ENCODE data around the gene ABLIM3. TPM values are rescaled to one million over a fixed set of nuclear protein-coding genes. Genes with fewer than 3 reads are reported as not detected.

ABLIM3 gene
- polyA plus RNA-seq, 1 of the 3 experiments (the other 2 are of a cell fraction) = 5.9 TPM

DNA sequence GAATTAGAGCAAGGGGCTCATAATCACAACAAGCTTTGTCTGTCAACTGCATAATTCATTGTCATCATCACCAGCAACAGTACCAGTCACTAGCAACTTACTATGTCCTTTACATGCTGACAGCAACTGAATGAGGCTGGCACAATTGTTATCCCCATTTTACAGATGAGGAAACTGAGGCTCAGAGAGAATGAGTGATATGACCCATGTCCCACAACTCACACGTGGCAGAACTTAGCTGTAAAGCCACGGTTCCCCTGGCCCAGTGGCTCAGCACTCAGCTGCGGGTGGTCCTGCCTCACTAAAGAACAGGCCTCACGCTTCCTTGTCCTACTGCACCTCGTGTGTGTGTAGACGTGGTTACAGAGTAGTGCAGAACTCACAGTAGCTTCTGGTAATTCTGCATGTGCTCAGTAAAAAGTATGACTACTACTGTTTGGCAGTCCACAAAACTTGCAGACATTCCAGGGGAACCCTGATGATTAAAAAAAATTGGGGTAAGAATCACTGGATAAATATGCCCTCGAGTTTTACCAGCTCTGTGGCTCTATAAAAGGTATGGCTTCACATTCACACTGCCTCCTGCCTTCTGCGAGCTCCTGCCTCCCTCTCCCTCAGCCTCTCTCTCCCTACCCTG is 160.6 kb downstream of the ABLIM3 start:
- H3K4me2 ChIP-seq = no peak overlapping the region
- H3K9me2 ChIP-seq = no peaks in the 10 kb centered on the region
- H3K27me3 ChIP-seq (ENCODE audit: insufficient read depth) = no peaks in the 10 kb centered on the region
- peaks cover 0 to 12% of the 10 kb centered on the region in 2 experiments; a peak in 1 of 4 replicates for H3K4me1 ChIP-seq (ENCODE audit: control insufficient read depth in 1 of 2, insufficient read depth in 2 of 2, low read depth in 1 of 2, low read length in 1 of 2)
- ChIA-PET POLR2A (no interaction called here), CTCF (interaction anchor here (1.1 to 3.2 kb wide), 3 partner anchors 15 to 133 kb away, joined by 3 to 14 read pairs (median 3); no protein-coding TSS in a partner anchor)
- H3K36me3 ChIP-seq (replicated peaks in 1 of 2; ENCODE audit: control insufficient read depth in 1 of 2, insufficient read depth in 2 of 2, low read length in 1 of 2) = no peaks in the 10 kb centered on the region
- H3K27ac ChIP-seq (ENCODE audit: low read depth in 2 of 2, low read length in 1 of 2) = no peak overlapping the region
- no peaks in the 10 kb centered on the region for H3F3A ChIP-seq (replicated peaks; ENCODE audit: insufficient read depth)
- H3K4me3 ChIP-seq (ENCODE audit: low read depth in 2 of 2, low read length in 1 of 2) = no peak overlapping the region
- no peak overlapping the region for H3K9ac ChIP-seq
- no peak for DNase-seq
- WGBS (ENCODE audit: low lambda C conversion rate) = 73% methylated on average over 6 of the region's 8 CpGs
- H2AFZ ChIP-seq (ENCODE audit: low read depth) = no peak overlapping the region
- H4K20me1 ChIP-seq (ENCODE audit: insufficient read depth) = no peaks in the 10 kb centered on the region
- no peaks in the 10 kb centered on the region for H3K79me2 ChIP-seq (ENCODE audit: insufficient read depth)
- no peaks in the 10 kb centered on the region for H3K9me3 ChIP-seq
- TF ChIP-seq TAF1 (IDR thresholded peaks at IDR 0.05; ENCODE audit: borderline replicate concordance, low read depth, low read length) (no peak), FOSL2 (IDR thresholded peaks at IDR 0.05; ENCODE audit: borderline replicate concordance, low read depth) (no peak)
- TF ChIP-seq, protein P1, sequence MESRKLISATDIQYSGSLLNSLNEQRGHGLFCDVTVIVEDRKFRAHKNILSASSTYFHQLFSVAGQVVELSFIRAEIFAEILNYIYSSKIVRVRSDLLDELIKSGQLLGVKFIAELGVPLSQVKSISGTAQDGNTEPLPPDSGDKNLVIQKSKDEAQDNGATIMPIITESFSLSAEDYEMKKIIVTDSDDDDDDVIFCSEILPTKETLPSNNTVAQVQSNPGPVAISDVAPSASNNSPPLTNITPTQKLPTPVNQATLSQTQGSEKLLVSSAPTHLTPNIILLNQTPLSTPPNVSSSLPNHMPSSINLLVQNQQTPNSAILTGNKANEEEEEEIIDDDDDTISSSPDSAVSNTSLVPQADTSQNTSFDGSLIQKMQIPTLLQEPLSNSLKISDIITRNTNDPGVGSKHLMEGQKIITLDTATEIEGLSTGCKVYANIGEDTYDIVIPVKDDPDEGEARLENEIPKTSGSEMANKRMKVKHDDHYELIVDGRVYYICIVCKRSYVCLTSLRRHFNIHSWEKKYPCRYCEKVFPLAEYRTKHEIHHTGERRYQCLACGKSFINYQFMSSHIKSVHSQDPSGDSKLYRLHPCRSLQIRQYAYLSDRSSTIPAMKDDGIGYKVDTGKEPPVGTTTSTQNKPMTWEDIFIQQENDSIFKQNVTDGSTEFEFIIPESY (IDR thresholded peaks at IDR 0.05; ENCODE audit: borderline replicate concordance, low read depth) = no peak

DNA sequence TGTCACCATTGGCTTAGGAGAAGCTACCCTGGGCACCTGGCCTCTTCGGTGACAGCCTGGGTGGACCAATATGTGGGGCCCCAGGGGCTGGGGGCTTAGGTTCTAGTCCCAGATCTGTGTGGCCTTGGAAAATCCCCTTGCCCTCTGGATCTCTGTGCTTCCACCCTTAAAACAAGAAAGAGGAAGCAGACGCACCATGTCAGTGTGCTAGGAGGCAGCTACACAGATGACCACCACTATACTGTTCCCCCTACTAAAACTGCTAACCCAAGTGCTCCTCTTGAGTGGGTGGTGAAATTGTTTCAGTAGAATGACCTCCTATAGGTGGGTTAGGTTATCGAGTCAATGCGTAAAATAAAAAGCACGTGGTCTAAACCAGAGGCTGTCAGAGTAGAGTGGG is 161.3 kb downstream of the ABLIM3 start:
- Histone ChIP-seq H3F3A (replicated peaks; ENCODE audit: insufficient read depth) (no peaks in the 10 kb centered on the region), H3K4me1 (ENCODE audit: control insufficient read depth in 1 of 2, insufficient read depth in 2 of 2, low read depth in 1 of 2, low read length in 1 of 2) (peaks cover 0 to 6% of the 10 kb centered on the region in 2 experiments; a peak in 1 of 4 replicates), H3K36me3 (replicated peaks in 1 of 2; ENCODE audit: control insufficient read depth in 1 of 2, insufficient read depth in 2 of 2, low read length in 1 of 2) (no peaks in the 10 kb centered on the region), H3K9me3 (no peaks in the 10 kb centered on the region), H2AFZ (ENCODE audit: low read depth) (no peak overlapping the region), H4K20me1 (ENCODE audit: insufficient read depth) (no peaks in the 10 kb centered on the region), H3K9ac (no peak overlapping the region), H3K27me3 (ENCODE audit: insufficient read depth) (no peaks in the 10 kb centered on the region), H3K27ac (ENCODE audit: low read depth in 2 of 2, low read length in 1 of 2) (no peak overlapping the region), H3K4me3 (ENCODE audit: low read depth in 2 of 2, low read length in 1 of 2) (no peak overlapping the region), H3K9me2 (no peaks in the 10 kb centered on the region), H3K79me2 (ENCODE audit: insufficient read depth) (no peaks in the 10 kb centered on the region), H3K4me2 (no peak overlapping the region)
- DNase-seq = no peak
- CTCF ChIA-PET = interaction anchor here (1.1 to 3.2 kb wide), 2 partner anchors 15 to 53 kb away, joined by 3 to 14 read pairs; no protein-coding TSS in a partner anchor
- POLR2A ChIA-PET = no interaction called here
- WGBS (ENCODE audit: low lambda C conversion rate) = 95% methylated on average over 5 of the region's 5 CpGs
- TF ChIP-seq, protein P2, sequence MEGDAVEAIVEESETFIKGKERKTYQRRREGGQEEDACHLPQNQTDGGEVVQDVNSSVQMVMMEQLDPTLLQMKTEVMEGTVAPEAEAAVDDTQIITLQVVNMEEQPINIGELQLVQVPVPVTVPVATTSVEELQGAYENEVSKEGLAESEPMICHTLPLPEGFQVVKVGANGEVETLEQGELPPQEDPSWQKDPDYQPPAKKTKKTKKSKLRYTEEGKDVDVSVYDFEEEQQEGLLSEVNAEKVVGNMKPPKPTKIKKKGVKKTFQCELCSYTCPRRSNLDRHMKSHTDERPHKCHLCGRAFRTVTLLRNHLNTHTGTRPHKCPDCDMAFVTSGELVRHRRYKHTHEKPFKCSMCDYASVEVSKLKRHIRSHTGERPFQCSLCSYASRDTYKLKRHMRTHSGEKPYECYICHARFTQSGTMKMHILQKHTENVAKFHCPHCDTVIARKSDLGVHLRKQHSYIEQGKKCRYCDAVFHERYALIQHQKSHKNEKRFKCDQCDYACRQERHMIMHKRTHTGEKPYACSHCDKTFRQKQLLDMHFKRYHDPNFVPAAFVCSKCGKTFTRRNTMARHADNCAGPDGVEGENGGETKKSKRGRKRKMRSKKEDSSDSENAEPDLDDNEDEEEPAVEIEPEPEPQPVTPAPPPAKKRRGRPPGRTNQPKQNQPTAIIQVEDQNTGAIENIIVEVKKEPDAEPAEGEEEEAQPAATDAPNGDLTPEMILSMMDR (IDR thresholded peaks at IDR 0.05) = no peak
- no peak for TF ChIP-seq NRF1 (IDR thresholded peaks at IDR 0.05; ENCODE audit: low read depth, low read length)
- TF ChIP-seq, protein P3, sequence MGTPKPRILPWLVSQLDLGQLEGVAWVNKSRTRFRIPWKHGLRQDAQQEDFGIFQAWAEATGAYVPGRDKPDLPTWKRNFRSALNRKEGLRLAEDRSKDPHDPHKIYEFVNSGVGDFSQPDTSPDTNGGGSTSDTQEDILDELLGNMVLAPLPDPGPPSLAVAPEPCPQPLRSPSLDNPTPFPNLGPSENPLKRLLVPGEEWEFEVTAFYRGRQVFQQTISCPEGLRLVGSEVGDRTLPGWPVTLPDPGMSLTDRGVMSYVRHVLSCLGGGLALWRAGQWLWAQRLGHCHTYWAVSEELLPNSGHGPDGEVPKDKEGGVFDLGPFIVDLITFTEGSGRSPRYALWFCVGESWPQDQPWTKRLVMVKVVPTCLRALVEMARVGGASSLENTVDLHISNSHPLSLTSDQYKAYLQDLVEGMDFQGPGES (IDR thresholded peaks at IDR 0.05; ENCODE audit: low read depth, low read length) = no peak
- TF ChIP-seq FOXM1 (IDR thresholded peaks at IDR 0.05; ENCODE audit: low read depth) = no peak
- TF ChIP-seq, protein P4, sequence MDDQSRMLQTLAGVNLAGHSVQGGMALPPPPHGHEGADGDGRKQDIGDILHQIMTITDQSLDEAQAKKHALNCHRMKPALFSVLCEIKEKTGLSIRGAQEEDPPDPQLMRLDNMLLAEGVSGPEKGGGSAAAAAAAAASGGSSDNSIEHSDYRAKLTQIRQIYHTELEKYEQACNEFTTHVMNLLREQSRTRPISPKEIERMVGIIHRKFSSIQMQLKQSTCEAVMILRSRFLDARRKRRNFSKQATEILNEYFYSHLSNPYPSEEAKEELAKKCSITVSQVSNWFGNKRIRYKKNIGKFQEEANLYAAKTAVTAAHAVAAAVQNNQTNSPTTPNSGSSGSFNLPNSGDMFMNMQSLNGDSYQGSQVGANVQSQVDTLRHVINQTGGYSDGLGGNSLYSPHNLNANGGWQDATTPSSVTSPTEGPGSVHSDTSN (IDR thresholded peaks at IDR 0.05) = no peak
- TF ChIP-seq, protein P5, sequence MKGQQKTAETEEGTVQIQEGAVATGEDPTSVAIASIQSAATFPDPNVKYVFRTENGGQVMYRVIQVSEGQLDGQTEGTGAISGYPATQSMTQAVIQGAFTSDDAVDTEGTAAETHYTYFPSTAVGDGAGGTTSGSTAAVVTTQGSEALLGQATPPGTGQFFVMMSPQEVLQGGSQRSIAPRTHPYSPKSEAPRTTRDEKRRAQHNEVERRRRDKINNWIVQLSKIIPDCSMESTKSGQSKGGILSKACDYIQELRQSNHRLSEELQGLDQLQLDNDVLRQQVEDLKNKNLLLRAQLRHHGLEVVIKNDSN (IDR thresholded peaks at IDR 0.05; ENCODE audit: borderline replicate concordance, low read depth) = no peak
